Hypothalamus (tissue), 51 donors: ENCODE data around the gene EZR.

Experiments
- DNase-seq, 51 donors: peaks; one replicate each; lab custom pipeline; 2025; lab: John Stamatoyannopoulos, UW

The EZR gene

DNA sequence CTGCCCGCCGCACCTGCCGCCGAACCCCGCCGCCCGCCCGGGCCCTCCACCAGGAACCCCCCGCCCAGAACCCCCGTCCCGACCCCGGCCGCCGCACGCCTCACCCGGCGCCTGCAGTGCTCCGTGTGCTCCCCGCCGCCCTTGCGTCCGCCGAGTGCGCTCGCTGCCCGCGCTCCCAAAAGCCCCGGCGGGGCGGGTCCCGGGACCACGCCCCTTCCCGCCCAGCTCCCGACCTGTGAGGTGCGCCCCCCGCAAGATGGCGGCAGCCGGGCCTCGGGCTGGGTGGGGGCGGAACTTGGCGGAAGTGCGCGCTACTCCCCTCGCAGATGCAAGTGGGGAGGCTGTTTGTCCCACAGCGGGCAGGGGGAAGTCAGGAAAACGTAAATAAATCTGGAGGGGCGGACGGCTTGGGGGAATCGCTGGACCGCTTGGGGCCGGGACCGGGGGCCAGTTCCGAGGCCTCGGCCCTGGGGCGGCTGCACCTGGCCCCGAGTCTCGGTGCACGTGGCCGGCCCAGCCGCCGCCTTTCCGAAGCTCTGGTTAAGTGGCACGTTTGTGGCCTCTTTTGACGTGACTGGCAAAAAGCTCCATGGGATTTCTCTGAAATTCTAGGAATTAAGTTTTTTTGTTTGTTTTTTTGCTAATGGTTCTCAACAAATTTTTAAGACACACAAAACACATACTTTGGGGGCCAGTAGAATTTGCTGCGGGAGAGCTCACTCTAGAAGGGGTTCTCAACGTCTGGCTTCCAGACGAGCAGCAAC lies at the start of gene EZR:
Gene EZR, minus strand, starts transcription at position 156 of the 764 bp plus-strand sequence. CDS start 1,275 bp downstream, outside the sequence.
- peak in 27 of 51 donors; percentile 6 to 57 (median 31) for DNase-seq

DNA sequence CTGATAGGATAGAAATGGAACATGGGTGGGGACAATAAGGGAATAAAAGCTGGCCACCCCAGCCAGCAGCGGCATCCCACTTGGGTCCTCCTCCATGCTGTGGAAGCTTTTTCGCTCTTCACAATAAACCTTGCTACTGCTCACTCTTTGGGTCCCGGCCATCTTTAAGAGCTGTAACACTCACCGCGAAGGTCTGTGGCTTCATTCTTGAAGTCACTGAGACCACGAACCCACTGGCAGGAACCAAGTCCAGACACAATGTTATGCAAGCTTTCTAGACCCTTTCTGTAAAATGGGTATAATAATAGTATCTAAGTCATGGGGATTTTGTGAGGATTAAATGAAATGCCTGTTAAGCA lies 48.9 kb upstream of the EZR start:
- DNase-seq: no peak

DNA sequence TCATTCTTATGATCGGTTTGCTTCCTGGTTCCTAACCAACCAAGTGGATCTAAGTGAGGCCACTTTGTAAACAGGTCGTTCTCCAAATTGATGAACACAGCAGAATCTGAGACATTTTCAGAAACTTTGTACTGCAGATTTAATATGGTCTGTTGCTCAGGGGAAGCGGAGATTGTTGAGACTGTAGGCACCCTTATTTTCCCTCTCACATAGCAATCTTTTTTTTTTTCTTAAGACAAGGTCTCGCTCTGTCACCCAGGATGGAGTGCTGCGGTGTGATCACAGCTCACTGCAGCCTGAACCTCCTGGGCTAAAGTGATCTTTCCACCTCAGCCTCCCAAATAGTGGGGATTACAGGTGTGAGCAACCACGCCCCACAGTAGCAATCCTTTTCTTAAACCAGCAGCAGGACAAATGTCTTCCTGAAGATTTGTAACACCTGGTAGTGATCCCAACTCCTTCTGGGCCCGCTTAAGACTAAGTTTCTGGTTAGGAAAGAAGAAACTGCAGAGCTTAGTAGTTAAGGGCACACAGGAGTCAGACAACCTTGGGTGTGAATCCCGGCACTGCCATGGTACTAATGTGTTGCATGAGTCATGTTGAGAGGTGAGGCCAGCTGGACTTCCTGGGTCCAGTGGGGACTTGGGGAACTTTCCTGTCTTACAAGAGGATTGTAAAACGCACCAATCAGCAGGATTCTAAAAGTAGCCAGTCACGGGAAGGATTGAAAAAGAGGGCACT lies 48.4 kb upstream of the EZR start:
- no peak for DNase-seq

DNA sequence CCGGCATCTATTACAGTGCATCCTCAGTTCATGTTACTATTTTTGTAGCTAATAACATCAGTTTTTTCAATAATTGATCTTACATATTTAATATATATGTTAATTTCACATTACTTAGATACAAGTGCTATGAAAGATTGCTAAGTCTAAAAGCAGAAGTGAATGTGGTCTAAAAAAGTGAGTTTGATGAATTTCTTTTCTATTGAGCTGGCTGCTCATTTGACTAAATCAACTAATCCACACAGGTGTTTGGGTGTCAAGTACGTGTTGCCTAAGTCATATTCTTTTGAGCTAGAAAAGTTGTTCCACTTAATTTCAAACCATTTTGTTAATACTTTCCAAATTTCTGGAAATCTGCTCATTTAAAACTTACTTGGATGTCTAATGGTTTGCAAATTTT lies 46.6 kb upstream of the EZR start:
- DNase-seq: no peak

DNA sequence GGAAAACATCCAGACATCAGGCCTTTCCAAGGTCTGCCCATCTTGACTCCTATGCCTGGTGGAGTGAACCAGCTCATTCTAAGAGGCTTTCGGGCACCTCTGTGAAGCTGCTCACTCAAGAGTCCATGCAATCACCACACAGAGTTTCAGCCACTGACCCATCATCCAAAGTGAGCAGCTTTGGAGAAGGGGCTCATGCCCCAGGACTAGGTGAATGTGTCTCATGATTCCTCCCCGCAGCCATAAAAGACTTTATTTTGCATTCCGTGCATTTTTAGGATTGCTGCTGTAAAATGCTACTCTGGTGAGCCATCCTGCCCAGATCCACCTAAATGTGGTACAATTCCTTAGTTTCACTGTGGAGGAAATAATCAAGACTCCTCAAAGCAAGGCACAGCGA lies 44.5 kb upstream of the EZR start:
- no peak for DNase-seq

DNA sequence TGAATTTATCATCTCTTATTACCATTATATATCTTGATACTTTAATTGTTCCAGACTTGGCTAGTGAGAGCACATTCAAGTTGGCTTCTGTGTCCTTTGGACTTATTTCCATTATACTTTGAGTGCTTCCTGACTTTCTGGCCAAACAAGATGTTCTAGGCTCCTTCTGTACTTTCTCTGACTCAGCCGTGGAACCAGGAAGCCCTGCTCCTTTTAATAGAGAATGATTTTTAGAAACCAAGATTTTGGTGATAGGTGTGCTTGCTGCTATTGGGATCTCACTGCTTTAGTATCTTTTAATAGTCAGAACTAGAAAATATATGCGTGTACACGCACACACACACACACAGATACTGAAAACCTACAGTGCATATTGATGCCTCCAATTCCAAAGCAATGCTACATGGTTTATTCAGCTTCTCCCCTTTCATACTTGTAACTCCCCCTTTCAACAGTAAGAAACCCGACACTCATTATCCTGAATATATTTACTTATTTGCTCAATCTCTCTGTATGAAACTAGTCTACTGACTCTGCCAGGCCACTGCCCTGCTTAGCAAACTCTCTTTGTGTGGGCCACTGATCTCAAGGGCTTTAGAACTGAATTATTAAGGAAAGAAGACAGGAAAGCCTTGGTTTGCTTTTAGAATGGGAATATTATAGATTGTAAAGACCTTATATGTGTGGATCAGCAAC lies 42.7 kb upstream of the EZR start:
- no peak for DNase-seq

DNA sequence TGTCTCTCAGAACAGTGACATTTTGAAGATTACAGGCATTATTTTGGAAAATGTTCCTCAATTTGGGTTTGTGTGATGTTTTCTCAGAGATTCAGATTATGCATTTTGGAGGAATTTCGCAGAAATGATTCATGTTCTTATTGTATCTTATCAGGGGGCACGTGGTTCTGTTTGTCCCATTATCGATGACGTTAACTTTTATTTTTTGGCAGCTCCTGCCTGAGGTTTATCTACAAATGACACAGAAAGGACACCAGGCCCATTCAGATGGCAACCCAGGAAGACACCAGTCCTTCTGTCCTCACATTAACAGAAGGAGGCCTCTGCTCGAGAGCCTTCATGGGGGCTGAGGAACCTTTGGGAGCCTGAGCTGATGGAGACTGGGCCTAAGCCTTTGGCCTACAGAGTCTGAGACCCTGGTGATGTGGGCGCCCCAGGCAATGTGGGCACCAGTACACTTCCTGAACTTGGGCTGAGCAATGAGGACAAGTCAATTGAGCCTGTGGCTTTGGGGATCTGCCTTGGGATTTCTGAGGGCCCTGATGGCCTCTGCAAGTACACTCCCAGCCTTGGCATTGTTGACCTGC lies 41.2 kb upstream of the EZR start:
- no peak for DNase-seq

DNA sequence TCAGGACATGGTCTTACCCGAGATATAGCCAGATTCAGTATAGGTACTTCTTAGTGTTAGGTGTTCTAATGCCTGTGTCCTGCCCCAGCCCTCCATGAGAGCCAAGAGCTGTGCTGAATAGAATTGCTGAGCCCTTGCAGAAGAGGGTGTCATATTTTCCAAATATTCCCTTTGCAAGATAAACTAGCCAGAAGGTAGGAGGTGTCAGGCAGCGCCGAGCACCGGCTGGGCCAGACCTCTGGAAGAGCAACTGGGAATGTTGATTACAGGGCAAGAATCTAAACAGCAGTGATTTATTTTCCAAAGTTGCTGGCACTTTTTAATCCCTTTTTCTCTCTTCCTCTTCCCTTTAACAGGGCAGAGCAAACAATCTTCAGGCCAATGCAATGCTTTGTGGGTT lies 37.1 kb upstream of the EZR start:
- DNase-seq: no peak

DNA sequence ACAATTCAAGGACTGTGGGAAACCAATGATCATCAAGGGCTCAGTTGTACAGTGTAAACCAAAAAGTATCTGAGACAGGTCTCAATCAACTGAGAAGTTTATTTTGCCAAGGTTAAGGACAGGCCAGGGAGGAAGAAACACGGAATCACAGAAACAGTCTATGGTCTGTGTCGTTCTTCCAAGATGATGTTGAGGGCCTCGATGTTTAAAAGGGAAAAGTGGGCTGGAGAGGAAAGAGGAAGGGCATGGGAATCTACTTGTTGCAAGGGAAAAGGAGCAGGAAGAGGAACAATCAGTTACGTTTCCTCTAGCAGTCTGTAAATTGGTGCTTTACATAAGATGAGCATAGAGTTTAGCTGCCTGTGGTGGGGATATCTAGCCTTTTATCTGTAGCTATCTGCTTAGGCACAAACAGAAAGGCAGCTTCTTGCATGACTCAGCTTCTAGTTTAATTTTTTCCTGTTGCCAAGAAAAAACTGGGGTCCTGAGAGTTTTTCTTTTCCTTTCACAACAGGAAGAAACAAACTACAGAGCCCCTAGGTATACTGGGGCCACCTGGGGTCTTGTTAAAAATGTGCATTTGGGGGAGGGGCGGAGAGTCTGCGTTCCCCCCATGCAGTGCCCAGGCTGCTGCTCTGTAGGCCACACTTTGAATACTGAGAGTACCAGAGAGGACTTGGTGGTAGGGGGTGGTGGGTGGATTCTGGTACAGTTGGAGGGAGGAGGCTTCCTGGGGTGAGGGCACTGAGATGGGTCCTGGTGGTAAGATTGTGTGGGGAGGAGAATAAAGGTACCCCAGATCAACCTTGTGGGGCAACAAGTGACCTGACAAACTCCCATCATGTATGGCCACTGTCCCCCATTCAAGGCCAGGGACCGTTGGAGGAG lies 35.3 kb upstream of the EZR start:
- DNase-seq: no peak

DNA sequence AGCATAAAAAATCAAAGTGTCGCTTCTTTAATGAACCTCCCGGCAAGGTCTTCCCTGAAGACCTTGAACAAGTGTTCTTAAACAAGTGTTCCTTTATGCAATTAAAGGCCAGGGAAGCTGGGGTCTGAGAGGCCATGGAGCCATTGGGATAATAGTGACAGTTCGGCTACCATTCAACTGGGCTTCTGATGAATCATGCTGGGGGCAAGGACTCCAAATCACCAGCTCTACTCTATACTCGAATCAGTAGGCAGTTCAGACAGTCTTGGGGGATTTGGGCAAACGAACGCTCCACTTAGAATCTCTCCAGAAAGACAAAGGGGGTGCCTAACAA lies 34.7 kb upstream of the EZR start:
- no peak for DNase-seq

DNA sequence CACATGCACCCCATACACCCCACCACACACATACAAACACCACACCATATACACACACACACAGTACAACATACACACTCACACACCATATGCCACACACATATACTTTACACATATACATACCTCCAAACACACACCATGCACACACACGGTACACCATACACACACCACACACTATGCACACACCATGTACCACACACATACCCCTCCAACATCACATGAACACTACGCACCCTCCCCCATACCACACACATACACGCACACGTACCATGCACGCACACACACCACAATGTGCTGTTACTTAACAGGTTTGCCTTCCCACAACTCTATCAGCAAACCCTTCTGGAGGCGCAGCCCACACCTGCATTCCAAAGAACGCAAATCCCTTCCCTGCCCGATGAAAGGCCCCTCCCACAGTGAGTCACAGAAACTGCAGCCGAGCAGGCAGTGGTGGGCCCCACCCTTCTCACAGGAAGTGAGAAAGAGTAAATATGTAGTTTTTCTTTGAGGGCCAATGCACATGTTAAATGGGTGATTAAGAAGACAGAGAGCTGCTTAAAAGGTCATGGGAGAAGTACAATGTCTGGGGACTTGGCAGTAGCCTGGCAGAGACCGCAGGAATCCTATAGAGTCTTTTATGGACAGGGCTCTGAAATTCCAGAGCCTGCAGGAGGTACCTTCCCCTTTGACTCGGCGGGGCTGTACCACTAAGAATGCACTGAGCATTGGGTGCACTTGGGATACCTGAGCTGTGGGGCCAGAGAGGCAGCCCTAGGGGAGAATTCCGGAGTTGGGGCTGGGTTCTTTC lies 34.1 kb upstream of the EZR start:
- DNase-seq: peak in 2 of 51 donors; percentile 16 to 20

DNA sequence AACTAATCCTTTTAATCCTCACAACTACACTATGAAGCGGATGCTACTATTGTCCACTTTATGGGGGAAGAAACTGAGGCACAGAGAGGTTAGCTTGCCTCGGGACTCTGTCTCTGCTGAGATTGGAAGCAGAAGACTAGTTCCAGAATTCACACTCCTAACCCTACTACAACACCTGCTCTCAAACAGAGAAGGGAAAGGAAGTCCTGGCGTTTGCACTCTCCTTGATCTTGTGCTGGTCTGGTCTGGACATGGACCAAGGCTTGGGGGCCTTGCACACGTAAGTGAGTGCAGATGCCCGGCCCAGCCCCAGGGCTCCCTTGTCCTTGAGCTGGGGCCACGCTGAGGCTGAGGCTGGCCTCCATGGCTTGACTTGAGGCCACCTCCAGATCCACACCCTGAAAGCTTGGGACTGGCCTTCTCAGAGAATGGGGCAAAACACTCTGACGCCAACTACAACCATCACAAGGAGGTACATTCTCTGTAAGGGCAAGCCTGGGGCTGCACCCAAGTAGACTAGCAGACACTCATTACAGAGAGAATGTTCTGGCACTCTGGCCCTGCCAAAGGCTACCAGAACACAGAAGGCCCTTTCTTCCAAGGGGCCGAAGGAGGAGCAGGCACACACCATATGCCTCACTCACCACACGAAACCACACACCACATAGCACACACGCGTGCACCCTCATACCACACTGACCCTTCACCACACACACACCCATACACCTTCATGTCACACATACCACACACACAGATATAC lies 33.3 kb upstream of the EZR start:
- DNase-seq: no peak

DNA sequence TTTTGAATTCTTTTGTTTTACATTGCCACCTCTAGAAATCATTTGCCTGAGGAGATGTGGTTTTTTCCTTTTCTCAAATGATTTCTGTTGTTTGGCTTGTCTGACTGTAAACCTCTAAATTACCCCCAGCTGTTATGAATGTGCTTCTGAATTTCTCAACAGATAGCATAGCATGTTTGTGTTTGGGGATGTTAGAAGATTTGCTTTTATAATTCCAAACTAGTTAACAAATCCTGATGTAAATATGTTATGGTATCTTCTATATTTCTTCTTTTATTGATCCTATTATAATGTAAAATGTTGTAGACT lies 31.6 kb upstream of the EZR start:
- DNase-seq: no peak

DNA sequence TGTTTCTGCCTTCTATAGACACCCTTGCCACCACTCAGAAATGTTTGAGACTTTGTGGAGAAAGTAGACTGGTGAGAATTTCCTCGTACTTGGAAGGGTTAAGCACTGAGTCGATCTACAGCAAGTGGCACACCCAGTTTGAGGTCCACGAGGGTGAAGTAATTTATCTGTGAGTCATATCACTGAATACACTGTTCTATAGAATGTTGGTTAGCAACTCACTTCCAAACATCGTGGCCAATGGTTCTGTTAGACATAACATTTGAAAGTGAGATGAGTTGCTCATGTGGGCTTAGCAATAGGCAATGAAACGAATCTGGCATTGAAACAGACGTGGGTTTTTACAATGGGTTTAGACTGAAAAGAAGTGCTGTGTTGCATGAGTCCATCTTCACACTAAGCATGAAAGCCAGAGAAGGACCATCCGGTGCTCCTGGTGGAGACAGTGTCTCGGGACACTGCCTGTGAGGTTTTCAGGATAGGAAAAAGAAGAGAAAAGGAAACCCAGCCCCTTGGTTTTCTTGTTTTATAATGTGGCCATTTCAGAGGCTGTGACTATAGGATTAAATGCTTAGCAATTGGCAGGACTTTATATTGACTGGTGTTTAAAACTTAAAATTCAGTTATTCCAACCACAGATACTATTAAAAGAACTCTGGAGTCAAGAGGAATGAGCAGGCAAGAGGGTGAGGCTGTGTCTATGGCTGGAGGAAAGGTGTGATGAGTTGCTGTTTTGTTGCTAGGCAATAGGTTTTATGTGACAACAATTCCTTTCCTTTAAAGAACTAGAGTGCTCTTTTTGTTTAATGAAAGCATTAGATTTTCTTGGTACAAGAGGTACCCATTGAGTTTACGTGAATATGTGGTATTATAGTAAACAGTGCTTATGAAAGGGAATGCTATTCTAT lies 31.0 kb upstream of the EZR start:
- DNase-seq: peak in 1 of 51 donors; percentile 12

DNA sequence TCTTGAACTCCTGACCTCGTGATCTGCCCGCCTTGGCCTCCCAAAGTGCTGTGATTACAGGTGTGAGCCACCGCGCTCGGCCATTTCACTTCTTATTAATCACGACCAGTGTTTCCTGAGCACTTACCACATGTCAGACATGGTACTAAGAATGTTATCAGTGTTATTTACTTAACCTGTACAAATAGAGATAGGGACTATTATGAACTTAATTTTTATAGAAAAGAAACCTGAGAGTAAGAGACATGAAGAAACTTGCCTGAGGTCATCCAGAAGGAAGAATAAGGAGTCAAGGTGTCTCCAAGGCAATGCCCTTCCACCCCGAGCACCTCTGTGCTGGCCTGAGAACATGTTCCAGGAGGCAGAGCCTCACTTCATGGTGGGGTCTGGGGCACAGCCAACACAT lies 29.3 kb upstream of the EZR start:
- no peak for DNase-seq

DNA sequence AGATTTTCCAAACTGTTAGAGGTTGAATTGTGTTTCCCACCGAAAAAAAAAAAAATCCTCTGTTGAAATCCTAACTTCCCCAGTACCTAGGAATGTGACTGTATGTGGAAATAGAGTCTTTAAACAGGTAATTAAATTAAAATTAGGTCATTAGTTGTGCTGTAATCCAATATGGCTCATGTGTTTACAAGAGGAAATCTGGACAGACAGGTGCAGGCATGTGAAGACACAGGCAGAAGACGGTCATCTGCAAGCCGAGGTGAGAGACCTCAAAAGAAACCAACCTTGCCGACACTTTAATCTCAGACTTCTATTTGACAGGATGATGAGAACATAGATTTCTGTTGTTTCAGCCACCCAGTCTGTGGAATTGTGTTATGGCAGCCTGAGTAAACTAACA lies 28.6 kb upstream of the EZR start:
- DNase-seq: no peak

DNA sequence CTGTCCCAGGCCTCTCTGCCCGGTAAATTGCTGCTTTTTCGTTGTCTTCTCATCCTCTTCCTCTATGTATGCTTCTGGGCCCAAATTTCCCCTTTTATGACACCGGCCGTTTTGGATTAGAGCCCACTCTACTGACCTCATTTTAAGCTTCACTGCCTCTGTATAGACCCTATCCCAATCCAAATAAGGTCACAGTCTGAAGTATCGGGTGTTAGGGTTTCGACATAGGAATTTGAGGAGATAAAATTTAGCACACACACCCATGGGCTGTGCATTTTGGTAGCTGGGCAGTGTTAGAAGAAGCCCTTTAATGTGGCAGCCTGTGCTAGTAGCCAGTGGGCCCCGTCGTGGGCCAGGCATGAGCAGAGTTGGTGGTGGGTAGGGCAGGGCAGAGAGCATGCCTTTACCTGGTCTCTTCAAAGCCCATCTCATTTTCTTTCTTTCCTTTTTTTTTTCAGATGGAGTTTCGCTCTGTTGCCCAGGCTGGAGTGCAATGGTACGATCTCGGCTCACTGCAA lies 27.9 kb upstream of the EZR start:
- no peak for DNase-seq
